K562 (cell line): ENCODE data around the gene MGAT4C. TPM values are rescaled to one million over a fixed set of nuclear protein-coding genes. Genes with fewer than 3 reads are reported as not detected.

ENCODE experiments used
- ATAC-seq: fragments of 200-7000 bp; cut with Tn5 transposase; 3 replicates; pipeline ENCODE4 v1.9.1; 2020; ENCODE audit warnings: moderate library complexity
- BruUV-seq: library from RNA; stranded (reverse); fragments of 400-500 nt; replicated peaks from 2 replicates; lab custom pipeline; 2021; lab: Mats Ljungman, UMichigan
- CTCF ChIA-PET: fragments of 300-600 bp; formaldehyde crosslinking; extraction: SDS; loops from one replicate; lab custom pipeline; 2021; ENCODE audit warnings: low intra/inter-chr PET ratio; lab: Yijun Ruan, JAX
- POLR2A ChIA-PET: fragments of 300-600, 350-650 bp; sonication (Branson Sonifier 250); formaldehyde crosslinking; extraction: SDS; loops from one replicate; lab custom pipeline; 2021; ENCODE audit warnings: antibody characterized with exemption, inconsistent platforms; lab: Yijun Ruan, JAX
- DNase-seq, 4 experiments: peaks; one replicate each; pipeline versions ENCODE4 v3.0.0 to v3.0.0-alpha.2; 2011 to 2018; ENCODE audit warnings: low spot score in 3 of 4, mixed read lengths in 3 of 4; ENCODE audit errors: extremely low read depth in 1 of 4
- FAIRE-seq: peaks from 2 replicates; lab custom pipeline; 2011; peaks lifted over from hg19 to GRCh38; lab: Jason Lieb, UNC
- H2AFZ ChIP-seq: 2 replicates; pipeline ENCODE4 v1.6.0; 2011; ENCODE audit warnings: low read depth, low read length, control low read depth, inconsistent platforms
- H3K27ac ChIP-seq: fragments of 200-600 bp; 3 replicates; pipeline ENCODE4 v1.8.0; 2011; ENCODE audit warnings: low read depth, mild to moderate bottlenecking, control low read depth, inconsistent platforms, low read length, moderate library complexity, mixed read lengths; ENCODE audit errors: extremely low read depth
- H3K27me3 ChIP-seq, 2 experiments: fragments of 300-600 bp in 1 of 2; 2 replicates in 1 of 2; 3 replicates in 1 of 2; pipeline versions ENCODE4 v1.6.0 to v1.8.0; 2011; ENCODE audit warnings: inconsistent platforms in 2 of 2, low read length in 2 of 2, mild to moderate bottlenecking in 1 of 2, mixed read lengths in 1 of 2, moderate library complexity in 1 of 2; ENCODE audit not compliant: control insufficient read depth in 2 of 2, insufficient read depth in 2 of 2
- H3K36me3 ChIP-seq: fragments of 300-600 bp; 3 replicates; pipeline ENCODE4 v1.8.0; 2011; ENCODE audit warnings: mild to moderate bottlenecking, low read length, inconsistent platforms; ENCODE audit not compliant: control insufficient read depth, insufficient read depth
- H3K4me1 ChIP-seq, 2 experiments: fragments of 200-600 bp in 1 of 2; replicated peaks in 1 of 2; 2 replicates in 1 of 2; 3 replicates in 1 of 2; pipeline versions ENCODE4 v1.5.1 to v1.8.0; 2011; ENCODE audit warnings: inconsistent platforms in 2 of 2, low read length in 2 of 2, mild to moderate bottlenecking in 1 of 2, mixed read lengths in 1 of 2, moderate library complexity in 1 of 2; ENCODE audit not compliant: control insufficient read depth in 2 of 2, insufficient read depth in 2 of 2
- H3K4me2 ChIP-seq: 2 replicates; pipeline ENCODE4 v1.6.1; 2011; ENCODE audit warnings: low read length, control low read depth, inconsistent platforms, mixed read lengths; ENCODE audit not compliant: insufficient read depth
- H3K4me3 ChIP-seq: fragments of 200-600 bp; sonication (generic), shearing (Covaris generic); 2 replicates; pipeline ENCODE4 v1.5.1; 2016; ENCODE audit warnings: control low read depth, inconsistent platforms
- H3K79me2 ChIP-seq: fragments of 200-600 bp; 3 replicates; pipeline ENCODE4 v1.8.0; 2011; ENCODE audit warnings: low read length, inconsistent platforms; ENCODE audit not compliant: control insufficient read depth, insufficient read depth
- H3K9ac ChIP-seq, 2 experiments: 2 replicates each; pipeline versions ENCODE4 v1.6.0 to v1.6.1; 2011; ENCODE audit warnings: low read depth in 2 of 2, low read length in 2 of 2, control low read depth in 1 of 2, inconsistent platforms in 1 of 2, mild to moderate bottlenecking in 1 of 2, mixed read lengths in 1 of 2; ENCODE audit not compliant: insufficient read depth in 1 of 2
- H3K9me1 ChIP-seq: one replicate; pipeline ENCODE4 v1.6.0; 2011; ENCODE audit warnings: inconsistent platforms, mild to moderate bottlenecking, low read length, moderate library complexity; ENCODE audit not compliant: control insufficient read depth, insufficient read depth
- H3K9me3 ChIP-seq: replicated peaks from 2 replicates; pipeline ENCODE4 v1.5.1; 2011; ENCODE audit warnings: low read depth, low read length, inconsistent platforms; ENCODE audit not compliant: control insufficient read depth, insufficient read depth
- H4K20me1 ChIP-seq: replicated peaks from 2 replicates; pipeline ENCODE4 v1.6.1; 2011; ENCODE audit warnings: low read length, inconsistent platforms, mixed read lengths; ENCODE audit not compliant: control insufficient read depth, insufficient read depth
- CAMTA2 ChIP-seq: fragments of 250-450 bp; sonication (Bioruptor Pico); conservative IDR thresholded peaks from 2 replicates; pipeline ENCODE4 v1.5.1; 2022
- CCNT2 ChIP-seq: IDR thresholded peaks from 2 replicates; pipeline ENCODE4 v1.6.1; 2011; ENCODE audit warnings: borderline replicate concordance, low read depth, mild to moderate bottlenecking, moderate library complexity, mixed read lengths, low read length; ENCODE audit not compliant: insufficient read length; ENCODE audit errors: extremely low read depth
- LARP7 ChIP-seq: fragments of 450-650 bp; IDR thresholded peaks from 2 replicates; pipeline ENCODE4 v1.6.1; 2016
- LCOR ChIP-seq: sonication (generic); formaldehyde crosslinking; IDR thresholded peaks from 2 replicates; pipeline ENCODE4 v1.8.0; 2022; ENCODE audit warnings: mild to moderate bottlenecking, missing genetic modification reagents
- NR1H2 ChIP-seq: sonication (generic); formaldehyde crosslinking; IDR thresholded peaks from 2 replicates; pipeline ENCODE4 v1.4.0; 2020; ENCODE audit warnings: mild to moderate bottlenecking, missing genetic modification reagents
- POLR2G ChIP-seq: fragments of 200-400 bp; formaldehyde crosslinking; IDR thresholded peaks from 2 replicates; pipeline ENCODE4 v1.6.1; 2017; ENCODE audit warnings: low read depth, mild to moderate bottlenecking, antibody characterized with exemption, low read length, moderate library complexity
- RBFOX2 ChIP-seq: fragments of 200-400 bp; formaldehyde crosslinking; IDR thresholded peaks from 2 replicates; pipeline ENCODE4 v1.6.1; 2017; ENCODE audit warnings: low read depth, mild to moderate bottlenecking, low read length, moderate library complexity
- RREB1 ChIP-seq: fragments of 250-450 bp; sonication (Bioruptor Pico); IDR thresholded peaks from 2 replicates; pipeline ENCODE4 v1.4.0; 2020
- TFAP4 ChIP-seq: sonication (generic); formaldehyde crosslinking; IDR thresholded peaks from 2 replicates; pipeline ENCODE4 v1.8.0; 2022; ENCODE audit warnings: missing genetic modification reagents, mild to moderate bottlenecking, moderate library complexity, borderline replicate concordance
- USF1 ChIP-seq: sonication (generic); formaldehyde crosslinking; IDR thresholded peaks from 2 replicates; pipeline ENCODE4 v1.9.0; 2022; ENCODE audit warnings: mild to moderate bottlenecking, missing genetic modification reagents
- ZC3H11A ChIP-seq: IDR thresholded peaks from 2 replicates; pipeline ENCODE4 v1.6.1; 2012; ENCODE audit warnings: low read depth, low read length, improper control_type of control experiment
- WGBS: fragments of 100-300 bp; shearing (Covaris generic); methylation state at CpG from one replicate; pipeline ENCODE4 v1.1.6; 2016; ENCODE audit warnings: low coverage, mixed read lengths; ENCODE audit not compliant: insufficient coverage; ENCODE audit errors: missing lambda C conversion rate; 5-methylcytosine and 5-hydroxymethylcytosine counted together
- in situ Hi-C: fragments of 300-500 bp; cut with MboI; formaldehyde crosslinking; loops from 4 replicates; pipeline ENCODE4 v1.15.0; 2018; ENCODE audit warnings: inconsistent platforms, mixed read lengths
- intact Hi-C: fragments of 100-400 bp; cut with micrococcal nuclease; formaldehyde crosslinking; loops from 2 replicates; pipeline ENCODE4 v1.14.2; 2022
- polyA plus RNA-seq, 8 experiments: library from polyadenylated mRNA; depleted of rRNA in 4 of 8; stranded (reverse) in 5 of 8; unstranded in 3 of 8; fragments of >200 nt; fragmentation: Nextera tagmentation in 2 of 8; fragmentation: Illumina TruSeq in 1 of 8; extraction: Ambion mirVana in 2 of 8; extraction: Trizol in 1 of 8; gene quantifications; 2 replicates each; pipeline versions ENCODE4 v1.2.1 to v1.2.3, GENCODE V29; 2011 to 2014; ENCODE audit warnings: inconsistent platforms in 1 of 8, missing spikeins in 1 of 8
- total RNA-seq, 7 experiments: library from RNA; depleted of rRNA in 6 of 7; stranded (reverse); fragments of >200 nt in 6 of 7; fragmentation: Illumina TruSeq in 2 of 7; extraction: Trizol in 2 of 7; gene quantifications; 2 replicates each; pipeline versions ENCODE4 v1.2.1 to v1.2.3, GENCODE V29; 2011 to 2021; ENCODE audit warnings: low replicate concordance in 1 of 7

MGAT4C gene
- total and polyA plus RNA-seq, 9 of the 15 experiments (the other 6 are each of a cell fraction or from before 2014, with no cell fraction given): not detected

GRCh38 chr12:85956081-85956480 is 300.1 kb downstream of the MGAT4C start (continued):
- TF ChIP-seq LCOR (CRISPR knock-in tag): no peak

GRCh38 chr12:85955127-85955526 is 301.1 kb downstream of the MGAT4C start:
- ChIA-PET POLR2A (no interaction called here), CTCF (no interaction called here)
- 0% methylated on average over 1 of the region's 1 CpG for WGBS
- no peak overlapping the region for H3K4me2 ChIP-seq
- H3K9me3 ChIP-seq: no peaks in the 10 kb centered on the region
- FAIRE-seq (no peak), DNase-seq (no peak), ATAC-seq (no peak)
- no peak overlapping the region for H3K9ac ChIP-seq
- no peak overlapping the region for H3K4me3 ChIP-seq
- intact Hi-C loops: no loop called here
- no TSS peak for BruUV-seq
- H4K20me1 ChIP-seq: no peaks in the 10 kb centered on the region
- no peaks in the 10 kb centered on the region for H3K27me3 ChIP-seq
- no peaks in the 10 kb centered on the region for H3K4me1 ChIP-seq
- in situ Hi-C loops: no loop called here
- H2AFZ ChIP-seq: no peak overlapping the region
- H3K36me3 ChIP-seq: no peaks in the 10 kb centered on the region
- no peaks in the 10 kb centered on the region for H3K79me2 ChIP-seq
- no peak overlapping the region for H3K27ac ChIP-seq
- TF ChIP-seq RREB1 (CRISPR knock-in tag): no peak
- no peak for TF ChIP-seq CAMTA2 (CRISPR knock-in tag)
- TF ChIP-seq RBFOX2: no peak
- no peak for TF ChIP-seq NR1H2 (CRISPR knock-in tag)
- TF ChIP-seq LARP7: no peak
- TF ChIP-seq TFAP4 (CRISPR knock-in tag): no peak
- TF ChIP-seq ZC3H11A: no peak
- no peak for TF ChIP-seq CCNT2
- no peak for TF ChIP-seq USF1 (CRISPR knock-in tag)
- TF ChIP-seq POLR2G: no peak
- no peaks in the 10 kb centered on the region for H3K9me1 ChIP-seq
